MCF 10A (cell line): ENCODE data around the gene TWSG1. TPM values are rescaled to one million over a fixed set of nuclear protein-coding genes. Genes with fewer than 3 reads are reported as not detected.
"Not testable (repeated sequence)": the region's sequence is repeated elsewhere in the genome, so short reads cannot be mapped to it uniquely, and the experiment has no call there.

Source experiments
- BruUV-seq: library from RNA; stranded (reverse); fragments of 400-500 nt; replicated peaks from 2 replicates; lab custom pipeline; 2021; lab: Mats Ljungman, UMichigan
- CTCF ChIA-PET: fragments of 300-600 bp; sonication (Branson Sonifier 250); formaldehyde crosslinking; extraction: SDS; loops from one replicate; lab custom pipeline; 2021; ENCODE audit warnings: antibody characterized with exemption, inconsistent platforms; lab: Yijun Ruan, JAX
- POLR2A ChIA-PET: fragments of 300-600, 350-650 bp; sonication (Branson Sonifier 250); formaldehyde crosslinking; extraction: SDS; loops from one replicate; lab custom pipeline; 2020; ENCODE audit warnings: antibody characterized with exemption, inconsistent platforms; lab: Yijun Ruan, JAX
- DNase-seq: peaks from one replicate; pipeline ENCODE4 v3.0.0-alpha.2; 2018; ENCODE audit not compliant: unreplicated experiment
- H3K27ac Mint-ChIP-seq: one replicate; pipeline ENCODE4 v1.8.0; 2022; ENCODE audit warnings: mild to moderate bottlenecking, low read depth, mixed read lengths; ENCODE audit not compliant: unreplicated experiment
- H3K27me3 Mint-ChIP-seq: one replicate; pipeline ENCODE4 v1.8.0; 2022; ENCODE audit warnings: mixed read lengths; ENCODE audit not compliant: insufficient read depth, unreplicated experiment
- H3K36me3 Mint-ChIP-seq: one replicate; pipeline ENCODE4 v1.8.0; 2022; ENCODE audit warnings: mild to moderate bottlenecking, moderate library complexity, mixed read lengths; ENCODE audit not compliant: insufficient read depth, unreplicated experiment
- H3K4me1 Mint-ChIP-seq: one replicate; pipeline ENCODE4 v1.8.0; 2022; ENCODE audit warnings: mixed read lengths; ENCODE audit not compliant: insufficient read depth, unreplicated experiment
- H3K4me3 Mint-ChIP-seq: one replicate; pipeline ENCODE4 v1.8.0; 2022; ENCODE audit warnings: mild to moderate bottlenecking, moderate library complexity, mixed read lengths; ENCODE audit not compliant: unreplicated experiment
- H3K9me3 Mint-ChIP-seq: one replicate; pipeline ENCODE4 v1.8.0; 2022; ENCODE audit warnings: mixed read lengths; ENCODE audit not compliant: unreplicated experiment
- intact Hi-C: fragments of 100-400 bp; cut with micrococcal nuclease; formaldehyde crosslinking; loops from 2 replicates; pipeline ENCODE4 v1.14.1; 2022
- total RNA-seq: library from RNA; stranded (reverse); gene quantifications from 2 replicates; pipeline ENCODE4 v1.2.3, GENCODE V29; 2022
- TF ChIP-seq, protein P1 (sequence below): fragments of 200-600 bp; IDR thresholded peaks from one replicate; pipeline ENCODE4 v1.8.0; 2022; ENCODE audit warnings: antibody characterized with exemption, mild to moderate bottlenecking; ENCODE audit not compliant: unreplicated experiment

Gene TWSG1
- total RNA-seq, 1 experiment from 2014 or later, result 26.0 TPM

DNA sequence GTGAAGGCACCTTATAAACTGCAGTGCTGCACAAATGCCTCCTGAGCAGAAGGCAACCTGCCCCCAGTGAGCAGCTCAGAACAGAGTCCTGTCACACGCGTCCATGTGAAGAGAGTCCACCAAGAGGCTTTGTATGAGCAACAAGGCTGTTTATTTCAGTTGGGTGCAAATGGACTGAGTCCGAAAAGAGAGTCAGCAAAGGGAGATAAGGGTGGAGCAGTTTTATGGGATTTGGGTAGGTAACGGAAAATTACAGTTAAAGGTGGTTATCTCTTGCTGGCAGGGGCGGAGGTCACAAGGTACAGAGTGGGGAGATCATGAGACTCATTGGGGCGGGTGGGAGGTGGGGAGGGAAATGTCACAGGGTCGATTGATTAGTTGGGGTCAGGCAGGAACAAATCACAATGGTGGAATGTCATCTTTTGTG lies 87.3 kb downstream of the TWSG1 start:
- POLR2A ChIA-PET, result no interaction called here

DNA sequence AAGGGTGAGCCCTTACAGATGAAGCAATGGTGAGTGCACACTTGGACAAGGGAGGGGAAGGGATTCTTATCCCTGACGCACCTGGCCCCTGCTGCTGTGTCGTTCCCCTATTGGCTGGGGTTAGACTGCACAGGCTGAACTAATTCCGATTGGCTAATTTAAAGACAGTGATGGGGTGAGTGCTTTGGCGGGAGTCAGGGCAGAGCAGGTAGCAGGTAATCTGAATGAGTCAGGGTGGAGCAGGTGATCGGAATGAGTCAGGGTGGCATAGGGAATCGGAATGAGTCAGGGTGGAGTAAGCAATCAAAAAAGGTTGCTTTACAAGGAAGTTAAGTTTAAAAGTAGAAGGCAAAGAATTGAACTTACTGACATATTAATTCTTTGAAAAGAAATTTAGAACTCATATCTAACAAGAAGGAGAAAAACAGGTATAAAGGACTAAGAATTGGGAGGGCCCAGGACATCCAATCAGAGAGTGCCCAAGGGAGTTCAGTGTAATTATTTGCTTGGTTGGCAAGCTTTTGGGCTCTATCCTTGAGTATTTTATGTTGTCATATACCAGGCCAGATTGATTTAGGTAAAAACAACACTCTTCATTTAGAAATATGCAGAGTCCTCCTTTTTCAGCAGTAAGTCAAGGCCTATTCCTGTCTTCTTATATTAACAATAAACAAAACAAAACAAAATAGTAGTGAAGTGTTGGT lies 88.4 kb downstream of the TWSG1 start:
- Mint-ChIP-seq H3K36me3 (no peaks in the 10 kb centered on the region), H3K27ac (no peak overlapping the region), H3K9me3 (no peaks in the 10 kb centered on the region), H3K27me3 (no peaks in the 10 kb centered on the region), H3K4me1 (peaks cover 7% of the 10 kb centered on the region), H3K4me3 (no peak overlapping the region)
- TF ChIP-seq, protein P1, sequence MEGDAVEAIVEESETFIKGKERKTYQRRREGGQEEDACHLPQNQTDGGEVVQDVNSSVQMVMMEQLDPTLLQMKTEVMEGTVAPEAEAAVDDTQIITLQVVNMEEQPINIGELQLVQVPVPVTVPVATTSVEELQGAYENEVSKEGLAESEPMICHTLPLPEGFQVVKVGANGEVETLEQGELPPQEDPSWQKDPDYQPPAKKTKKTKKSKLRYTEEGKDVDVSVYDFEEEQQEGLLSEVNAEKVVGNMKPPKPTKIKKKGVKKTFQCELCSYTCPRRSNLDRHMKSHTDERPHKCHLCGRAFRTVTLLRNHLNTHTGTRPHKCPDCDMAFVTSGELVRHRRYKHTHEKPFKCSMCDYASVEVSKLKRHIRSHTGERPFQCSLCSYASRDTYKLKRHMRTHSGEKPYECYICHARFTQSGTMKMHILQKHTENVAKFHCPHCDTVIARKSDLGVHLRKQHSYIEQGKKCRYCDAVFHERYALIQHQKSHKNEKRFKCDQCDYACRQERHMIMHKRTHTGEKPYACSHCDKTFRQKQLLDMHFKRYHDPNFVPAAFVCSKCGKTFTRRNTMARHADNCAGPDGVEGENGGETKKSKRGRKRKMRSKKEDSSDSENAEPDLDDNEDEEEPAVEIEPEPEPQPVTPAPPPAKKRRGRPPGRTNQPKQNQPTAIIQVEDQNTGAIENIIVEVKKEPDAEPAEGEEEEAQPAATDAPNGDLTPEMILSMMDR, result no peak
- ChIA-PET POLR2A (interaction anchor here (1.6 kb wide), 1 partner anchor 53 kb away, joined by 4 read pairs; no protein-coding TSS in a partner anchor), CTCF (interaction anchor here (0.6 kb wide), 1 partner anchor 206 kb away, joined by 3 read pairs; no protein-coding TSS in a partner anchor)
- BruUV-seq, result no TSS peak
- DNase-seq, result peak; percentile 75
- intact Hi-C loops, result no loop called here

More for the DNA sequence above, 87.3 kb downstream of the TWSG1 start:
- DNase-seq, result no peak
- H3K4me1 Mint-ChIP-seq, result peaks cover 18% of the 10 kb centered on the region
- intact Hi-C loops, result no loop called here
- no peaks in the 10 kb centered on the region for H3K36me3 Mint-ChIP-seq
- no peaks in the 10 kb centered on the region for H3K27me3 Mint-ChIP-seq
- no peak overlapping the region for H3K27ac Mint-ChIP-seq
- no peaks in the 10 kb centered on the region for H3K9me3 Mint-ChIP-seq
- BruUV-seq, result no TSS peak
- no peak overlapping the region for H3K4me3 Mint-ChIP-seq
- TF ChIP-seq, protein P1, result no peak
- CTCF ChIA-PET, result interaction anchor here (0.7 kb wide), 1 partner anchor 10 kb away, joined by 3 read pairs; no protein-coding TSS in a partner anchor

DNA sequence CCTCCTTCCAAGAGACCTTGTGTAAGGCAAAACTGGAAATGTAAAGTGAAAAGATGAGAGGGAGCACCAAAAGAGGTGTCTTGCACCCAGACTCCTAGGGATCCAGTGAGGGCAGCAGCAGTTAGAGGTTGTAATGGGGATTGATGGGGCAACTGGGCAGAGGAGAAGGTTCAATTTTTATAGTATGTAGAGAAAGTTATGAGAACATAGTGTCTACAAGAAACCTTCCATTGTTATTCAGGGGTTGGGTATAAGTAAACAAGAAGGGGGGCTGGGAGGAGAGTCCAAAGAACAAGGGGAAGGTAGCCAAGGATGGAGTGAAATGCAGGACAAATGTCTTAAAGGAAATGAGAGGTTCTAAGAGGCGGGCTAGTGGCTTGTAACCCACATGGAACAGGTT lies 89.1 kb downstream of the TWSG1 start:
- H3K27ac Mint-ChIP-seq, H3K4me1 Mint-ChIP-seq, intact Hi-C loops, H3K27me3 Mint-ChIP-seq, DNase-seq, H3K9me3 Mint-ChIP-seq, H3K4me3 Mint-ChIP-seq, BruUV-seq, H3K36me3 Mint-ChIP-seq: not testable (repeated sequence)
- CTCF ChIA-PET, result interaction anchor here (0.6 kb wide), 1 partner anchor 207 kb away, joined by 3 read pairs; no protein-coding TSS in a partner anchor
- POLR2A ChIA-PET, result interaction anchor here (1.6 kb wide), 1 partner anchor 53 kb away, joined by 4 read pairs; no protein-coding TSS in a partner anchor

DNA sequence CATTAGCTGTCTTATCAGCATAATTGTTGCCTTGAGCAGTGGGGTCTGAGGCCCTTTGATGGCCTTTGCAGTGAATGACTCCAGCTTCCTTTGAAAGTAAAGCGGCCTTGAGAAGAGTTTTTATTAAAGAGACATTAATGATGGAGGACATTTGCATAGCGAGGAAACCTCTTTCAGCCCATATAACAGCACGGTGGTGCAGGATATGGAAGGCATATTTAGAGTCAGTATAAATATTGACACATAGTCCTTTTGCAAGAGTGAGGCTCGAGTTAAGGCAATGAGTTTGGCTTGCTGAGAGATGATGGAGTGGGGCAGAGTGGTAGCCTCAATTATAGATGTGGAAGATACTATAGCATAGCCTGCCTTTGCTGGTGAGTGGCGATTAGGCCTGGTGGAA lies 89.7 kb downstream of the TWSG1 start:
- DNase-seq, H3K27ac Mint-ChIP-seq, H3K4me3 Mint-ChIP-seq, H3K9me3 Mint-ChIP-seq, H3K4me1 Mint-ChIP-seq, H3K27me3 Mint-ChIP-seq, CTCF ChIA-PET, intact Hi-C loops, H3K36me3 Mint-ChIP-seq, BruUV-seq: not testable (repeated sequence)
- POLR2A ChIA-PET, result interaction anchor here (1.6 kb wide), 1 partner anchor 52 kb away, joined by 4 read pairs; no protein-coding TSS in a partner anchor

DNA sequence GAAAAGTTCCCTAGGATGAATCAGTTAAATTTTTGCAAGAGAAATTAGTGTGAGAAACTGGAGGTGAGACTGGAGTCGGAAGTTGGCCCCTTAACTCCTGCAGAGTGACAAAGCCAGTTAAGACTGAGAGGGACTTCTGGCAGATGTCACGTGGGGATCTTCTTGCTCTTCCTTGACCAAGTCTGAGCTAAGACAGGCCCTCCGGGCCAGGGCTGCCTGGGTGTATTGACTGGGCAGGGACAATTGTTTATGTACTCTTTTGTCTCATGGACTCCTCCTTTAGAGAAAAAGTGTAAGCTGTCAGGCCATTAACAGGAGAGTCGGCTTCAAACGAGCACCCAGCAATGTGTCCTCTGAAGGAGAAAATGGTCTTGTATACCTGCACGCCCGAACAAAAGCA lies 92.2 kb downstream of the TWSG1 start:
- H3K27ac Mint-ChIP-seq, result no peak overlapping the region
- ChIA-PET POLR2A (no interaction called here), CTCF (interaction anchor here (1.3 kb wide), 1 partner anchor 90 kb away, joined by 4 read pairs; no protein-coding TSS in a partner anchor)
- H3K9me3 Mint-ChIP-seq, result no peaks in the 10 kb centered on the region
- no peak for DNase-seq
- intact Hi-C loops, result no loop called here
- H3K36me3 Mint-ChIP-seq, result no peaks in the 10 kb centered on the region
- H3K27me3 Mint-ChIP-seq, result no peaks in the 10 kb centered on the region
- TF ChIP-seq, protein P1, result no peak
- H3K4me3 Mint-ChIP-seq, result no peak overlapping the region
- H3K4me1 Mint-ChIP-seq, result peaks cover 12% of the 10 kb centered on the region
- BruUV-seq, result no TSS peak
